UCSD-AML1 (cell line): ENCODE results near the gene BEND6.

Source experiments
- DNase-seq: peaks from one replicate; lab custom pipeline; 2025; ENCODE audit not compliant: unreplicated experiment; lab: John Stamatoyannopoulos, UW

The BEND6 gene

GRCh38 chr6:56940463-56940862, 14.4 kb upstream of the BEND6 start:
- DNase-seq, result no peak

GRCh38 chr6:56940977-56941376, 13.9 kb upstream of the BEND6 start:
- no peak for DNase-seq

GRCh38 chr6:56944661-56945060, 10.2 kb upstream of the BEND6 start:
- no peak for DNase-seq

- no peak for DNase-seq
These were observed 8.5 kb upstream of the BEND6 start for GRCh38 chr6:56946368-56946767.

- no peak for DNase-seq
These were observed 7.0 kb upstream of the BEND6 start for GRCh38 chr6:56947924-56948323.

GRCh38 chr6:56949265-56949664, 5.6 kb upstream of the BEND6 start:
- DNase-seq, result no peak

GRCh38 chr6:56949925-56950495, 4.9 kb upstream of the BEND6 start:
- DNase-seq, result no peak

- no peak for DNase-seq
These were observed 3.7 kb upstream of the BEND6 start for GRCh38 chr6:56951049-56951831.

- no peak for DNase-seq
These were observed 1.1 kb upstream of the BEND6 start for GRCh38 chr6:56953597-56954402.

- peak; percentile 86 for DNase-seq
These were observed 556 bp downstream of the BEND6 start for GRCh38 chr6:56955171-56956155.

- no peak for DNase-seq
These were observed 1.6 kb downstream of the BEND6 start for GRCh38 chr6:56956491-56956890.

GRCh38 chr6:56957856-56958255, 2.9 kb downstream of the BEND6 start:
- DNase-seq, result no peak

GRCh38 chr6:56958481-56958880, 3.6 kb downstream of the BEND6 start:
- no peak for DNase-seq

- DNase-seq, result no peak
These were observed 4.2 kb downstream of the BEND6 start for GRCh38 chr6:56959094-56959493.

GRCh38 chr6:56959938-56960337, 5.0 kb downstream of the BEND6 start:
- DNase-seq, result no peak

- no peak for DNase-seq
These were observed 6.2 kb downstream of the BEND6 start for GRCh38 chr6:56961151-56961550.

- DNase-seq, result no peak
These were observed 7.5 kb downstream of the BEND6 start for GRCh38 chr6:56962441-56962840.

- no peak for DNase-seq
These were observed 8.1 kb downstream of the BEND6 start for GRCh38 chr6:56963043-56963442.

- DNase-seq, result no peak
These were observed 8.9 kb downstream of the BEND6 start for GRCh38 chr6:56963793-56964192.

- no peak for DNase-seq
These were observed 10.2 kb downstream of the BEND6 start for GRCh38 chr6:56965126-56965525.

GRCh38 chr6:56970849-56971248, 15.9 kb downstream of the BEND6 start:
- no peak for DNase-seq
